ENCODE results near the gene LPP. TPM values are rescaled to one million over a fixed set of nuclear protein-coding genes. Genes with fewer than 3 reads are reported as not detected.
A peak's percentile ranks its signal among the peaks of the same experiment; 100 is the strongest.

Gene LPP
- total RNA-seq, 6 donors from 2014 or later: 86.0 to 196 (median 160) TPM

DNA sequence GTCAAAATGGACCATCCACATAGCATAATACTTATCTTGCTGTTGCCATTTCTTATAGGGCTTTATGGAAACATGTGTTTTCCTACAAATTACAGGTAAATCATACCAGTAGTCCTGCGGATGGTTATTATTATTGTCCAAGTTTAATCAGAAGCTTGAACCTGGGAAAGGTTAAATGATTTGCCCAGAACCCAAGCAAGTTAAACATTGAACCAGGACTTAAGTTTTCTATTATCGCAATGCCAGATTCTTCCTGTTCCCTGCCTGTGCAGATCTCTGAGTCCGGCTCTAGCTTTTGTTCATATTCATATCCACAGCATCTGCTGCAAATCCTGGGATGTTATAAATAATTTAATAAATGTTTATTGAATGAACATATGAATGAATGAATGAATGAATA is 12.5 kb downstream of the LPP start:
- H3K4me3 ChIP-seq: no peak overlapping the region
- peaks cover 0 to 3% (median 0%) of the 10 kb centered on the region in 4 donors for H3K36me3 ChIP-seq
- no peaks in the 10 kb centered on the region for H3K27me3 ChIP-seq
- peaks cover 12 to 24% (median 18%) of the 10 kb centered on the region in 4 donors for H3K4me1 ChIP-seq
- no peak for ATAC-seq (ENCODE audit: low FRiP score in 2 of 2)
- TF ChIP-seq POLR2AphosphoS5 (IDR thresholded peaks at IDR 0.05): no peak
- no peaks in the 10 kb centered on the region for H3K9me3 ChIP-seq
- DNase-seq: no peak
- H3K27ac ChIP-seq: no peak overlapping the region
- 76 to 79% methylated on average over 3 of the region's 3 CpGs for WGBS, 2 donors

DNA sequence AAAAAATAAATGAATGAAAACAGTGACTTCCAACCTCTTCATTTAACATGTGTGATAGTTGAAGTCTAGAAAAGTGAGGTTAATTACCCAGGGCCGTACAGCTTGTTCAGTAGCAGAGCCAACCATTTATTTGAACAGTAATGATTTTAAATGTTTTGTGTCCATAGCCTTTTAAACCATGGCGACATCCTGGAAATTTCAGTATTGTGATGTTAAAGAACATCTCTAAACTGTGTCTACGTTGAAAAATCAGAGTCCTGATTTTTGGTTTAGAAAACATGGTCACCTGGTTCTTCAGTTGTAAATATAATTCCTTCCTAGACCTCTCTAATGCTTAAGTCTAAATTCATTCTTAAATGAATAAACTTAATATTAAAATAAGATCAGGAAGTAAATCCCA is 14.2 kb downstream of the LPP start:
- Histone ChIP-seq H3K27ac (no peak overlapping the region), H3K36me3 (no peaks in the 10 kb centered on the region), H3K4me1 (peaks cover 13 to 31% (median 22%) of the 10 kb centered on the region in 4 donors), H3K9me3 (no peaks in the 10 kb centered on the region), H3K4me3 (no peak overlapping the region), H3K27me3 (no peaks in the 10 kb centered on the region)
- ATAC-seq (ENCODE audit: low FRiP score in 2 of 2): no peak
- no peak for TF ChIP-seq POLR2A (IDR thresholded peaks at IDR 0.05)
- TF ChIP-seq POLR2AphosphoS5 (IDR thresholded peaks at IDR 0.05): no peak
- no peak for DNase-seq
- 86 to 89% methylated on average over 3 of the region's 3 CpGs for WGBS, 2 donors

DNA sequence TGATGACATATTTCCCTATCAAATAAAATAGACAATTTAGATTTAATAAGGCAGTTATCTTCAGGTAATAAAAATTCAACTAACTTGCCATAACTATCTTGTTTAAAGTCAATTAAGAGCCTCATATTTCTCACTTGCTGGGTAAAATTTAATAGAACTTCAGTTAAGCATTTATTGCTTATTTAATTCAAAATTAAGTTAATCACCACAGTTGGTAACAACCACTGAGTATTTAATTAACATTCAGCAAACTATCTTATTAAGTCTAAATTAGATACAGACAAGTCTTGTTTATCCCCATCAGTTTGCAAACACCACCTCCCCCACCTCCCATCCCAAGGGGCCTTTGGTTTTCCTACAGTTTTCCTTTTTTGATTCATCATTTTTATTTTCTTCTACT is 14.7 kb downstream of the LPP start:
- Histone ChIP-seq H3K27ac (no peak overlapping the region), H3K27me3 (no peaks in the 10 kb centered on the region), H3K36me3 (no peaks in the 10 kb centered on the region), H3K9me3 (no peaks in the 10 kb centered on the region), H3K4me1 (peaks cover 8 to 26% (median 19%) of the 10 kb centered on the region in 4 donors), H3K4me3 (no peak overlapping the region)
- ATAC-seq (ENCODE audit: low FRiP score in 2 of 2) (no peak), DNase-seq (no peak)
- TF ChIP-seq, protein P1, sequence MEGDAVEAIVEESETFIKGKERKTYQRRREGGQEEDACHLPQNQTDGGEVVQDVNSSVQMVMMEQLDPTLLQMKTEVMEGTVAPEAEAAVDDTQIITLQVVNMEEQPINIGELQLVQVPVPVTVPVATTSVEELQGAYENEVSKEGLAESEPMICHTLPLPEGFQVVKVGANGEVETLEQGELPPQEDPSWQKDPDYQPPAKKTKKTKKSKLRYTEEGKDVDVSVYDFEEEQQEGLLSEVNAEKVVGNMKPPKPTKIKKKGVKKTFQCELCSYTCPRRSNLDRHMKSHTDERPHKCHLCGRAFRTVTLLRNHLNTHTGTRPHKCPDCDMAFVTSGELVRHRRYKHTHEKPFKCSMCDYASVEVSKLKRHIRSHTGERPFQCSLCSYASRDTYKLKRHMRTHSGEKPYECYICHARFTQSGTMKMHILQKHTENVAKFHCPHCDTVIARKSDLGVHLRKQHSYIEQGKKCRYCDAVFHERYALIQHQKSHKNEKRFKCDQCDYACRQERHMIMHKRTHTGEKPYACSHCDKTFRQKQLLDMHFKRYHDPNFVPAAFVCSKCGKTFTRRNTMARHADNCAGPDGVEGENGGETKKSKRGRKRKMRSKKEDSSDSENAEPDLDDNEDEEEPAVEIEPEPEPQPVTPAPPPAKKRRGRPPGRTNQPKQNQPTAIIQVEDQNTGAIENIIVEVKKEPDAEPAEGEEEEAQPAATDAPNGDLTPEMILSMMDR (IDR thresholded peaks at IDR 0.05): no peak
- no peak for TF ChIP-seq POLR2AphosphoS5 (IDR thresholded peaks at IDR 0.05)
- TF ChIP-seq EP300 (IDR thresholded peaks at IDR 0.05): no peak
- TF ChIP-seq POLR2A (IDR thresholded peaks at IDR 0.05): no peak

DNA sequence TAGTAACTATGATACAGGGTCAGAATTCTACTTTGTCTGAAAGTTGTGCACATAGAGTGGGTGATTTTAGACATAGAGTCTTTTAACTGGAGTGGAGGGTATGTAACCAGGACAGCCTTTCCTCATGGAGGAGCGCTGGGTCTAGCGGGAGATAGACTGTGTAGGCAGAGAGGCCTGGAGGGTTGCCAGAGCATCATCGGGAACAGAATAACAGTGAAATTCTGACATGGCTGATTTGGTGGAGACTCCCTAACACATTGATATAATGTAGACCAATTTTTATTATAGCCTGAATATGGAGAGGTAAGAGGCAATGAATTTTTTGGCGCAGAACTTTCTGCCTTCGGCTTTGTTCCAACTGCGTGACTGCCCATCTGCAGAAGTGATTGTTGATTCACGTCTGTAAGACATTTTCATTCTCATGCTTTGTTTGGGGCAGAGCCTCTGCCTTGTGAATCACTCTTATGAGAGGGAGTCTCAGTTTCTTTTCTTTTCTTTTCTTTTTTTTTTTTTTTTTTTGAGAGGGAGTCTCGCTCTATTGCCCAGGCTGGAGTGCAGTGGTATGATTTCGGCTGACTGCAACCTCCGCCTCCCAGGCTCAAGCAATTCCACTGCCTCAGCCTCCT is 16.0 kb downstream of the LPP start:
- Histone ChIP-seq H3K4me1 (peaks cover 0 to 19% (median 16%) of the 10 kb centered on the region in 4 donors), H3K9me3 (no peaks in the 10 kb centered on the region), H3K36me3 (peaks cover 0 to 3% (median 0%) of the 10 kb centered on the region in 4 donors), H3K4me3 (no peak overlapping the region), H3K27ac (no peak overlapping the region), H3K27me3 (no peaks in the 10 kb centered on the region)
- TF ChIP-seq POLR2A (IDR thresholded peaks at IDR 0.05) (no peak), POLR2AphosphoS5 (IDR thresholded peaks at IDR 0.05) (no peak), EP300 (IDR thresholded peaks at IDR 0.05) (no peak)
- TF ChIP-seq, protein P1 (IDR thresholded peaks at IDR 0.05): no peak
- 92 to 93% methylated on average over 10 of the region's 10 CpGs for WGBS, 2 donors
- DNase-seq (no peak), ATAC-seq (ENCODE audit: low FRiP score in 2 of 2) (peak in 1 of 2 donors; percentile 51)

DNA sequence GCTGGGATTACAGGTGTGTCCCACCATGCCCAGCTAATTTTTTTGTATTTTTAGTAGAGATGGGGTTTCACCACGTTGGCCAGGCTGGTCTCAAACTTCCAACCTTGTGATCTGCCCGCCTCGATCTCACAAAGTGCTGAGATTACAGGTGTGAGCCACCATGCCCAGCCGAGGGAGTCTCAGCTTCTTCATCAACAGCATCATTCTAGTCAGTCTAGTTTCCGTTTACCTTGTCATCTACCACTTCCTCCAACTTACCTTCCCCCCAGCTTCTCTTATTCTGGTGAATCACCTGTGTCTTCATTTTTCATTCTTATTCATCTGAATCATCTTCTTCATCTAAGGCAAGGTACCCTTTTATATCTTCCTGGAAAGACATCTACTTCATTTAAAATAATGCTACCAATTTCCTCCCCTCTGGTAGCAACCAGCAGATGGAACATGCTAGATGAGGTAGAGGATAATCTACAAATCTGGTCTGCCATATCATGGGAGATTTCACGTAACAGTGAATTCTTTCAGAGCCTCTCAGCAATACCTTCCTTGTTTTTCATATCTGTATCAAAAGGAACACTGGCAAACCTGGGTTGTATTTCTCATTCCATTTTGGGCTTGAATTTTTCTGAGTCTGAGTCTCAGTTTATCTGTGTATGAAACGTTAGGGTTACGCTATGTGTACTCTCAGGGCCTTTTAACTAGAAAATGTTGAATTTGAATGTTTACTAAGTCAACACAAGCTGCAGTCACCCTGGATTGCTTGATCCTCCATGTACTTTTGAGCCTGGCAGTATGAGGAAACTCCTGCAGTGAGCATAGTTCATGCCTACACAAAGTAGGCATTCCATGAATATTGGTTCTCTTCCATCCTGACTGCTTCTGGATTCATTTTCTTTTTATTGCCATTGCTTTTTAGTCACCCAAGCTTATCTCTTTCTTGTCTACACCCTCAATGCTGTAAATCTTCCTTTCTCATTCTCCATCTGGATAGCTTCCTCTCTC is 16.8 kb downstream of the LPP start:
- WGBS, 2 donors: 86% methylated on average over 8 of the region's 8 CpGs

More for the DNA sequence above, 16.8 kb downstream of the LPP start:
- DNase-seq (no peak), ATAC-seq (ENCODE audit: low FRiP score in 2 of 2) (no peak)
- Histone ChIP-seq H3K4me3 (no peak overlapping the region), H3K4me1 (peaks cover 0 to 27% (median 16%) of the 10 kb centered on the region in 4 donors), H3K27ac (no peak overlapping the region), H3K36me3 (peaks cover 0 to 3% (median 0%) of the 10 kb centered on the region in 4 donors), H3K27me3 (no peaks in the 10 kb centered on the region), H3K9me3 (no peaks in the 10 kb centered on the region)
- no peak for TF ChIP-seq POLR2AphosphoS5 (IDR thresholded peaks at IDR 0.05)
- no peak for TF ChIP-seq POLR2A (IDR thresholded peaks at IDR 0.05)
- TF ChIP-seq EP300 (IDR thresholded peaks at IDR 0.05): no peak
- TF ChIP-seq, protein P1 (IDR thresholded peaks at IDR 0.05): no peak
